GM23338 (cell line): ENCODE measurements around the gene TNFRSF4. TPM values are rescaled to one million over a fixed set of nuclear protein-coding genes. Genes with fewer than 3 reads are reported as not detected.

Source experiments
- ATAC-seq: fragments of 200-7000 bp; cut with Tn5 transposase; 3 replicates; pipeline ENCODE4 v1.9.1; 2020
- DNase-seq: peaks from one replicate; pipeline ENCODE4 v3.0.0-alpha.2; 2015; ENCODE audit warnings: low spot score
- H2AFZ ChIP-seq: fragments of 200-600 bp; sonication (generic); 2 replicates; pipeline ENCODE4 v1.8.0; 2016; ENCODE audit warnings: antibody characterized with exemption, mild to moderate bottlenecking, moderate library complexity
- H3F3A ChIP-seq: fragments of 200-600 bp; sonication (generic); replicated peaks from 2 replicates; pipeline ENCODE4 v1.8.0; 2017; ENCODE audit warnings: antibody characterized with exemption, mixed run types, low read depth
- H3K27ac ChIP-seq: fragments of 200-600 bp; sonication (generic); 2 replicates; pipeline ENCODE4 v1.6.1; 2016; ENCODE audit warnings: low read depth
- H3K27me3 ChIP-seq: fragments of 200-600 bp; sonication (generic); 2 replicates; pipeline ENCODE4 v1.8.0; 2016; ENCODE audit warnings: mild to moderate bottlenecking, mixed run types, moderate library complexity; ENCODE audit not compliant: insufficient read depth
- H3K36me3 ChIP-seq: fragments of 200-600 bp; sonication (generic); 2 replicates; pipeline ENCODE4 v1.8.0; 2016; ENCODE audit warnings: mild to moderate bottlenecking; ENCODE audit not compliant: insufficient read depth
- H3K4me1 ChIP-seq: fragments of 200-600 bp; sonication (generic); 2 replicates; pipeline ENCODE4 v1.8.0; 2016; ENCODE audit warnings: mild to moderate bottlenecking, moderate library complexity; ENCODE audit not compliant: insufficient read depth
- H3K4me2 ChIP-seq: fragments of 200-600 bp; sonication (generic); 2 replicates; pipeline ENCODE4 v1.7.1; 2017; ENCODE audit warnings: mixed run types
- H3K4me3 ChIP-seq: fragments of 200-600 bp; sonication (generic); 2 replicates; pipeline ENCODE4 v1.6.1; 2016; ENCODE audit warnings: mixed run types
- H3K79me2 ChIP-seq: fragments of 200-600 bp; sonication (generic); replicated peaks from 2 replicates; pipeline ENCODE4 v1.8.0; 2017; ENCODE audit warnings: mild to moderate bottlenecking; ENCODE audit not compliant: insufficient read depth
- H3K9me2 ChIP-seq: fragments of 200-600 bp; sonication (generic); 2 replicates; pipeline ENCODE4 v1.8.0; 2017; ENCODE audit not compliant: insufficient read depth
- H4K20me1 ChIP-seq: fragments of 200-600 bp; sonication (generic); replicated peaks from 2 replicates; pipeline ENCODE4 v1.8.0; 2017; ENCODE audit warnings: mild to moderate bottlenecking; ENCODE audit not compliant: insufficient read depth
- H3K27ac Mint-ChIP-seq: 2 replicates; pipeline ENCODE4 v1.8.0; 2020; ENCODE audit warnings: inconsistent platforms, mild to moderate bottlenecking, moderate library complexity, mixed read lengths
- H3K27me3 Mint-ChIP-seq: 3 replicates; pipeline ENCODE4 v1.8.0; 2022; ENCODE audit warnings: low read depth, mild to moderate bottlenecking, moderate library complexity, mixed read lengths, inconsistent platforms; ENCODE audit not compliant: insufficient read depth, poor library complexity
- H3K36me3 Mint-ChIP-seq: 3 replicates; pipeline ENCODE4 v1.8.0; 2021; ENCODE audit warnings: low read depth, mild to moderate bottlenecking, inconsistent platforms, moderate library complexity, mixed read lengths
- H3K4me1 Mint-ChIP-seq: 3 replicates; pipeline ENCODE4 v1.8.0; 2020; ENCODE audit warnings: mild to moderate bottlenecking, inconsistent platforms, mixed read lengths
- H3K4me3 Mint-ChIP-seq: 3 replicates; pipeline ENCODE4 v1.8.0; 2021; ENCODE audit warnings: moderate library complexity, mild to moderate bottlenecking, inconsistent platforms, mixed read lengths
- H3K9me3 Mint-ChIP-seq: 3 replicates; pipeline ENCODE4 v1.8.0; 2020; ENCODE audit warnings: moderate library complexity, mild to moderate bottlenecking, inconsistent platforms, mixed read lengths
- CREB1 ChIP-seq: fragments of 250-450 bp; sonication (Bioruptor Pico); IDR thresholded peaks from 2 replicates; pipeline ENCODE4 v1.5.0; 2020; ENCODE audit warnings: low read depth, mild to moderate bottlenecking, moderate library complexity
- EZH2 ChIP-seq: fragments of 200-600 bp; sonication (generic); IDR thresholded peaks from one replicate; pipeline ENCODE4 v1.8.0; 2017; ENCODE audit warnings: antibody characterized with exemption, mild to moderate bottlenecking, low read depth; ENCODE audit not compliant: unreplicated experiment
- EZH2phosphoT487 ChIP-seq: fragments of 200-600 bp; sonication (generic); IDR thresholded peaks from one replicate; pipeline ENCODE4 v1.8.1; 2018; ENCODE audit warnings: antibody characterized with exemption; ENCODE audit not compliant: unreplicated experiment
- JUNB ChIP-seq: IDR thresholded peaks from one replicate; pipeline ENCODE4 v1.6.1; 2016; ENCODE audit warnings: antibody characterized with exemption; ENCODE audit not compliant: unreplicated experiment
- NANOG ChIP-seq: IDR thresholded peaks from 2 replicates; pipeline ENCODE4 v1.6.1; 2016; ENCODE audit warnings: antibody characterized with exemption, borderline replicate concordance
- POLR2AphosphoS5 ChIP-seq: IDR thresholded peaks from 2 replicates; pipeline ENCODE4 v1.6.1; 2016; ENCODE audit warnings: antibody characterized with exemption, low read depth
- STAT1 ChIP-seq: IDR thresholded peaks from one replicate; pipeline ENCODE4 v1.6.1; 2016; ENCODE audit warnings: antibody characterized with exemption; ENCODE audit not compliant: unreplicated experiment
- ZNF114 ChIP-seq: fragments of 250-450 bp; sonication (Bioruptor Pico); IDR thresholded peaks from 2 replicates; pipeline ENCODE4 v1.5.0; 2020; ENCODE audit warnings: mild to moderate bottlenecking, moderate library complexity
- ZNF331 ChIP-seq: fragments of 250-450 bp; sonication (Bioruptor Pico); IDR thresholded peaks from 2 replicates; pipeline ENCODE4 v1.5.0; 2020; ENCODE audit warnings: low read depth, mild to moderate bottlenecking, moderate library complexity
- polyA plus RNA-seq: library from polyadenylated mRNA; unstranded; fragments of >200 nt; fragmentation: Nextera tagmentation; extraction: Ambion mirVana; gene quantifications from 2 replicates; pipeline ENCODE4 v1.2.1, GENCODE V29; 2016
- total RNA-seq: library from RNA; depleted of rRNA; stranded (reverse); fragments of >200 nt; shearing (Covaris generic); gene quantifications from 2 replicates; pipeline ENCODE4 v1.2.3, GENCODE V29; 2014
- TF ChIP-seq, protein P1 (sequence below): IDR thresholded peaks from 2 replicates; pipeline ENCODE4 v1.6.1; 2016; ENCODE audit warnings: antibody characterized with exemption
- TF ChIP-seq, protein P2 (sequence below): fragments of 250-450 bp; sonication (Bioruptor Pico); IDR thresholded peaks from 2 replicates; pipeline ENCODE4 v1.5.0; 2020; ENCODE audit warnings: mild to moderate bottlenecking, moderate library complexity
- TF ChIP-seq, protein P3 (sequence below): IDR thresholded peaks from one replicate; pipeline ENCODE4 v1.6.1; 2018; ENCODE audit warnings: antibody characterized with exemption; ENCODE audit not compliant: unreplicated experiment
- TF ChIP-seq, protein P4 (sequence below), 2 experiments: fragments of 200-600 bp in 1 of 2; sonication (generic) in 1 of 2; conservative IDR thresholded peaks; 2 replicates each; pipeline versions ENCODE4 v1.5.1 to v1.6.1; 2016 to 2017; ENCODE audit warnings: antibody characterized with exemption in 2 of 2, low read depth in 2 of 2, mild to moderate bottlenecking in 2 of 2, moderate library complexity in 1 of 2

TNFRSF4 gene
- total and polyA plus RNA-seq, 2 experiments from 2014 or later = not detected

DNA sequence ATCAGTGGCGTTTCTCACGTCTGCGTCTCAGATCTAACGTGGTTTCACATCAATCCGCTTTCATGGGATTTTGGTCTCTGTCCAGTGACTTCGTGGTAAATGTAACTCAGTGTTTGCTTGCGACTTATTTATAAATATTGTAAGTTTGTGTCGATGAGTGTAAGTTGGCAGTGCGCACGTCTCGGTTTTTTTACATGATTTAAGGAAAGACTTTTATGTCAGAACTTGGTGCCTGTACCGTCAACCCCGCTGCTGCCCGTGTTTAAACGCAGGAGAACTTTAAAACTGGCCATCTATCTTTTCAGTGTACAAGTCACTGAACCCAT is 19.6 kb upstream of the TNFRSF4 start:
- H3K4me3 ChIP-seq = peak overlapping the region; percentile 23; the same call in 1 of the 2 replicates
- no peaks in the 10 kb centered on the region for H3K27me3 ChIP-seq
- H3K4me1 ChIP-seq = peaks cover 6% of the 10 kb centered on the region
- ATAC-seq = no peak
- peaks cover 8% of the 10 kb centered on the region for H4K20me1 ChIP-seq
- Mint-ChIP-seq H3K4me3 (peak overlapping the region; percentile 57), H3K27me3 (peaks cover 13% of the 10 kb centered on the region), H3K9me3 (peaks cover 10% of the 10 kb centered on the region), H3K4me1 (peaks cover 18% of the 10 kb centered on the region), H3K27ac (no peak overlapping the region), H3K36me3 (peaks cover 21% of the 10 kb centered on the region)
- no peak overlapping the region for H3K27ac ChIP-seq
- H3K79me2 ChIP-seq = peaks cover 37% of the 10 kb centered on the region
- no peaks in the 10 kb centered on the region for H3K9me2 ChIP-seq
- peak overlapping the region; percentile 38; the same call in 1 of the 2 replicates for H3K4me2 ChIP-seq
- no peak overlapping the region for H2AFZ ChIP-seq
- DNase-seq = no peak
- peaks cover 10% of the 10 kb centered on the region; the same call in 1 of the 2 replicates for H3F3A ChIP-seq
- H3K36me3 ChIP-seq = no peaks in the 10 kb centered on the region
- no peak for TF ChIP-seq POLR2AphosphoS5
- no peak for TF ChIP-seq EZH2
- TF ChIP-seq, protein P1, sequence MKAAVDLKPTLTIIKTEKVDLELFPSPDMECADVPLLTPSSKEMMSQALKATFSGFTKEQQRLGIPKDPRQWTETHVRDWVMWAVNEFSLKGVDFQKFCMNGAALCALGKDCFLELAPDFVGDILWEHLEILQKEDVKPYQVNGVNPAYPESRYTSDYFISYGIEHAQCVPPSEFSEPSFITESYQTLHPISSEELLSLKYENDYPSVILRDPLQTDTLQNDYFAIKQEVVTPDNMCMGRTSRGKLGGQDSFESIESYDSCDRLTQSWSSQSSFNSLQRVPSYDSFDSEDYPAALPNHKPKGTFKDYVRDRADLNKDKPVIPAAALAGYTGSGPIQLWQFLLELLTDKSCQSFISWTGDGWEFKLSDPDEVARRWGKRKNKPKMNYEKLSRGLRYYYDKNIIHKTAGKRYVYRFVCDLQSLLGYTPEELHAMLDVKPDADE = no peak
- TF ChIP-seq, protein P2, sequence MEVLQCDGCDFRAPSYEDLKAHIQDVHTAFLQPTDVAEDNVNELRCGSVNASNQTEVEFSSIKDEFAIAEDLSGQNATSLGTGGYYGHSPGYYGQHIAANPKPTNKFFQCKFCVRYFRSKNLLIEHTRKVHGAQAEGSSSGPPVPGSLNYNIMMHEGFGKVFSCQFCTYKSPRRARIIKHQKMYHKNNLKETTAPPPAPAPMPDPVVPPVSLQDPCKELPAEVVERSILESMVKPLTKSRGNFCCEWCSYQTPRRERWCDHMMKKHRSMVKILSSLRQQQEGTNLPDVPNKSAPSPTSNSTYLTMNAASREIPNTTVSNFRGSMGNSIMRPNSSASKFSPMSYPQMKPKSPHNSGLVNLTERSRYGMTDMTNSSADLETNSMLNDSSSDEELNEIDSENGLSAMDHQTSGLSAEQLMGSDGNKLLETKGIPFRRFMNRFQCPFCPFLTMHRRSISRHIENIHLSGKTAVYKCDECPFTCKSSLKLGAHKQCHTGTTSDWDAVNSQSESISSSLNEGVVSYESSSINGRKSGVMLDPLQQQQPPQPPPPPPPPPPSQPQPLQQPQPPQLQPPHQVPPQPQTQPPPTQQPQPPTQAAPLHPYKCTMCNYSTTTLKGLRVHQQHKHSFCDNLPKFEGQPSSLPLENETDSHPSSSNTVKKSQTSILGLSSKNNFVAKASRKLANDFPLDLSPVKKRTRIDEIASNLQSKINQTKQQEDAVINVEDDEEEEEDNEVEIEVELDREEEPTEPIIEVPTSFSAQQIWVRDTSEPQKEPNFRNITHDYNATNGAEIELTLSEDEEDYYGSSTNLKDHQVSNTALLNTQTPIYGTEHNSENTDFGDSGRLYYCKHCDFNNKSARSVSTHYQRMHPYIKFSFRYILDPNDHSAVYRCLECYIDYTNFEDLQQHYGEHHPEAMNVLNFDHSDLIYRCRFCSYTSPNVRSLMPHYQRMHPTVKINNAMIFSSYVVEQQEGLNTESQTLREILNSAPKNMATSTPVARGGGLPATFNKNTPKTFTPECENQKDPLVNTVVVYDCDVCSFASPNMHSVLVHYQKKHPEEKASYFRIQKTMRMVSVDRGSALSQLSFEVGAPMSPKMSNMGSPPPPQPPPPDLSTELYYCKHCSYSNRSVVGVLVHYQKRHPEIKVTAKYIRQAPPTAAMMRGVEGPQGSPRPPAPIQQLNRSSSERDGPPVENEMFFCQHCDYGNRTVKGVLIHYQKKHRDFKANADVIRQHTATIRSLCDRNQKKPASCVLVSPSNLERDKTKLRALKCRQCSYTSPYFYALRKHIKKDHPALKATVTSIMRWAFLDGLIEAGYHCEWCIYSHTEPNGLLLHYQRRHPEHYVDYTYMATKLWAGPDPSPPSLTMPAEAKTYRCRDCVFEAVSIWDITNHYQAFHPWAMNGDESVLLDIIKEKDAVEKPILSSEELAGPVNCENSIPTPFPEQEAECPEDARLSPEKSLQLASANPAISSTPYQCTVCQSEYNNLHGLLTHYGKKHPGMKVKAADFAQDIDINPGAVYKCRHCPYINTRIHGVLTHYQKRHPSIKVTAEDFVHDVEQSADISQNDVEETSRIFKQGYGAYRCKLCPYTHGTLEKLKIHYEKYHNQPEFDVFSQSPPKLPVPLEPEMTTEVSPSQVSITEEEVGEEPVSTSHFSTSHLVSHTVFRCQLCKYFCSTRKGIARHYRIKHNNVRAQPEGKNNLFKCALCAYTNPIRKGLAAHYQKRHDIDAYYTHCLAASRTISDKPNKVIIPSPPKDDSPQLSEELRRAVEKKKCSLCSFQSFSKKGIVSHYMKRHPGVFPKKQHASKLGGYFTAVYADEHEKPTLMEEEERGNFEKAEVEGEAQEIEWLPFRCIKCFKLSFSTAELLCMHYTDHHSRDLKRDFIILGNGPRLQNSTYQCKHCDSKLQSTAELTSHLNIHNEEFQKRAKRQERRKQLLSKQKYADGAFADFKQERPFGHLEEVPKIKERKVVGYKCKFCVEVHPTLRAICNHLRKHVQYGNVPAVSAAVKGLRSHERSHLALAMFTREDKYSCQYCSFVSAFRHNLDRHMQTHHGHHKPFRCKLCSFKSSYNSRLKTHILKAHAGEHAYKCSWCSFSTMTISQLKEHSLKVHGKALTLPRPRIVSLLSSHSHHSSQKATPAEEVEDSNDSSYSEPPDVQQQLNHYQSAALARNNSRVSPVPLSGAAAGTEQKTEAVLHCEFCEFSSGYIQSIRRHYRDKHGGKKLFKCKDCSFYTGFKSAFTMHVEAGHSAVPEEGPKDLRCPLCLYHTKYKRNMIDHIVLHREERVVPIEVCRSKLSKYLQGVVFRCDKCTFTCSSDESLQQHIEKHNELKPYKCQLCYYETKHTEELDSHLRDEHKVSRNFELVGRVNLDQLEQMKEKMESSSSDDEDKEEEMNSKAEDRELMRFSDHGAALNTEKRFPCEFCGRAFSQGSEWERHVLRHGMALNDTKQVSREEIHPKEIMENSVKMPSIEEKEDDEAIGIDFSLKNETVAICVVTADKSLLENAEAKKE (CRISPR knock-in tag) = no peak
- TF ChIP-seq ZNF331 = no peak
- TF ChIP-seq NANOG = no peak
- TF ChIP-seq ZNF114 (CRISPR knock-in tag) = no peak
- TF ChIP-seq JUNB = no peak
- TF ChIP-seq, protein P3, sequence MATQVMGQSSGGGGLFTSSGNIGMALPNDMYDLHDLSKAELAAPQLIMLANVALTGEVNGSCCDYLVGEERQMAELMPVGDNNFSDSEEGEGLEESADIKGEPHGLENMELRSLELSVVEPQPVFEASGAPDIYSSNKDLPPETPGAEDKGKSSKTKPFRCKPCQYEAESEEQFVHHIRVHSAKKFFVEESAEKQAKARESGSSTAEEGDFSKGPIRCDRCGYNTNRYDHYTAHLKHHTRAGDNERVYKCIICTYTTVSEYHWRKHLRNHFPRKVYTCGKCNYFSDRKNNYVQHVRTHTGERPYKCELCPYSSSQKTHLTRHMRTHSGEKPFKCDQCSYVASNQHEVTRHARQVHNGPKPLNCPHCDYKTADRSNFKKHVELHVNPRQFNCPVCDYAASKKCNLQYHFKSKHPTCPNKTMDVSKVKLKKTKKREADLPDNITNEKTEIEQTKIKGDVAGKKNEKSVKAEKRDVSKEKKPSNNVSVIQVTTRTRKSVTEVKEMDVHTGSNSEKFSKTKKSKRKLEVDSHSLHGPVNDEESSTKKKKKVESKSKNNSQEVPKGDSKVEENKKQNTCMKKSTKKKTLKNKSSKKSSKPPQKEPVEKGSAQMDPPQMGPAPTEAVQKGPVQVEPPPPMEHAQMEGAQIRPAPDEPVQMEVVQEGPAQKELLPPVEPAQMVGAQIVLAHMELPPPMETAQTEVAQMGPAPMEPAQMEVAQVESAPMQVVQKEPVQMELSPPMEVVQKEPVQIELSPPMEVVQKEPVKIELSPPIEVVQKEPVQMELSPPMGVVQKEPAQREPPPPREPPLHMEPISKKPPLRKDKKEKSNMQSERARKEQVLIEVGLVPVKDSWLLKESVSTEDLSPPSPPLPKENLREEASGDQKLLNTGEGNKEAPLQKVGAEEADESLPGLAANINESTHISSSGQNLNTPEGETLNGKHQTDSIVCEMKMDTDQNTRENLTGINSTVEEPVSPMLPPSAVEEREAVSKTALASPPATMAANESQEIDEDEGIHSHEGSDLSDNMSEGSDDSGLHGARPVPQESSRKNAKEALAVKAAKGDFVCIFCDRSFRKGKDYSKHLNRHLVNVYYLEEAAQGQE = no peak
- TF ChIP-seq CREB1 = no peak
- TF ChIP-seq, protein P4, sequence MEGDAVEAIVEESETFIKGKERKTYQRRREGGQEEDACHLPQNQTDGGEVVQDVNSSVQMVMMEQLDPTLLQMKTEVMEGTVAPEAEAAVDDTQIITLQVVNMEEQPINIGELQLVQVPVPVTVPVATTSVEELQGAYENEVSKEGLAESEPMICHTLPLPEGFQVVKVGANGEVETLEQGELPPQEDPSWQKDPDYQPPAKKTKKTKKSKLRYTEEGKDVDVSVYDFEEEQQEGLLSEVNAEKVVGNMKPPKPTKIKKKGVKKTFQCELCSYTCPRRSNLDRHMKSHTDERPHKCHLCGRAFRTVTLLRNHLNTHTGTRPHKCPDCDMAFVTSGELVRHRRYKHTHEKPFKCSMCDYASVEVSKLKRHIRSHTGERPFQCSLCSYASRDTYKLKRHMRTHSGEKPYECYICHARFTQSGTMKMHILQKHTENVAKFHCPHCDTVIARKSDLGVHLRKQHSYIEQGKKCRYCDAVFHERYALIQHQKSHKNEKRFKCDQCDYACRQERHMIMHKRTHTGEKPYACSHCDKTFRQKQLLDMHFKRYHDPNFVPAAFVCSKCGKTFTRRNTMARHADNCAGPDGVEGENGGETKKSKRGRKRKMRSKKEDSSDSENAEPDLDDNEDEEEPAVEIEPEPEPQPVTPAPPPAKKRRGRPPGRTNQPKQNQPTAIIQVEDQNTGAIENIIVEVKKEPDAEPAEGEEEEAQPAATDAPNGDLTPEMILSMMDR (conservative IDR thresholded peaks at IDR 0.05; ENCODE audit: low read depth in 2 of 2) = no peak
- TF ChIP-seq EZH2phosphoT487 = no peak
- no peak for TF ChIP-seq STAT1
